OCI-LY7 (cell line): ENCODE results near the gene TSTD2.

ENCODE experiments used
- EZH2phosphoT487 ChIP-seq: fragments of 200-600 bp; sonication (generic); IDR thresholded peaks from 2 replicates; pipeline ENCODE4 v1.6.1; 2018; ENCODE audit warnings: low read depth, borderline replicate concordance, mild to moderate bottlenecking, mixed run types, antibody characterized with exemption, low read length, moderate library complexity, mixed read lengths
- TF ChIP-seq, protein P1 (sequence below): fragments of 200-600 bp; sonication (generic); conservative IDR thresholded peaks from 2 replicates; pipeline ENCODE4 v1.5.1; 2014; ENCODE audit warnings: mild to moderate bottlenecking, antibody characterized with exemption, low read length, moderate library complexity, mixed read lengths

DNA sequence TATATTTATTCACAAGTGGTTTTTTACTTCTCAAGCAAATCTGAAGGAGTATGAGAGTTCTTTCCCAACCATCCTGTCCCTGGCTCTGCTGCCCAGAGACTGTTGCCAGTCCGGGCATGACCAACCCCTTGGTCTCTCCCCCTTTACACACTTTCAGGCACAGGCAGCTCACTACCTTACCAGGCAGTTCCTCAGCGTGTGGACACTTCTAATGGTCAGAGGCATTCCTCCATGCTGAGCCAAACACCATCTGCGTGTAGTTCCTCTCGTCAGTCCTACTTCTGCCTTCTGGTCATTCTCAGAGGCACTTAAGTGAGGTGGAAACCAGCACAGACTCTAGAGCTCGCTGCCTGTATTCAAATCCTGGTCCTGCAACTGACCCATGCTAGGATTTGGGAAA lies 56.1 kb downstream of the TSTD2 start:
- TF ChIP-seq, protein P1, sequence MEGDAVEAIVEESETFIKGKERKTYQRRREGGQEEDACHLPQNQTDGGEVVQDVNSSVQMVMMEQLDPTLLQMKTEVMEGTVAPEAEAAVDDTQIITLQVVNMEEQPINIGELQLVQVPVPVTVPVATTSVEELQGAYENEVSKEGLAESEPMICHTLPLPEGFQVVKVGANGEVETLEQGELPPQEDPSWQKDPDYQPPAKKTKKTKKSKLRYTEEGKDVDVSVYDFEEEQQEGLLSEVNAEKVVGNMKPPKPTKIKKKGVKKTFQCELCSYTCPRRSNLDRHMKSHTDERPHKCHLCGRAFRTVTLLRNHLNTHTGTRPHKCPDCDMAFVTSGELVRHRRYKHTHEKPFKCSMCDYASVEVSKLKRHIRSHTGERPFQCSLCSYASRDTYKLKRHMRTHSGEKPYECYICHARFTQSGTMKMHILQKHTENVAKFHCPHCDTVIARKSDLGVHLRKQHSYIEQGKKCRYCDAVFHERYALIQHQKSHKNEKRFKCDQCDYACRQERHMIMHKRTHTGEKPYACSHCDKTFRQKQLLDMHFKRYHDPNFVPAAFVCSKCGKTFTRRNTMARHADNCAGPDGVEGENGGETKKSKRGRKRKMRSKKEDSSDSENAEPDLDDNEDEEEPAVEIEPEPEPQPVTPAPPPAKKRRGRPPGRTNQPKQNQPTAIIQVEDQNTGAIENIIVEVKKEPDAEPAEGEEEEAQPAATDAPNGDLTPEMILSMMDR: no peak
- no peak for TF ChIP-seq EZH2phosphoT487
